ENCODE results near the gene ZBTB20. TPM values are rescaled to one million over a fixed set of nuclear protein-coding genes. Genes with fewer than 3 reads are reported as not detected.
A peak's percentile ranks its signal among the peaks of the same experiment; 100 is the strongest.

ZBTB20 gene
- total RNA-seq, 1 experiment from 2014 or later, result 26.5 TPM

DNA sequence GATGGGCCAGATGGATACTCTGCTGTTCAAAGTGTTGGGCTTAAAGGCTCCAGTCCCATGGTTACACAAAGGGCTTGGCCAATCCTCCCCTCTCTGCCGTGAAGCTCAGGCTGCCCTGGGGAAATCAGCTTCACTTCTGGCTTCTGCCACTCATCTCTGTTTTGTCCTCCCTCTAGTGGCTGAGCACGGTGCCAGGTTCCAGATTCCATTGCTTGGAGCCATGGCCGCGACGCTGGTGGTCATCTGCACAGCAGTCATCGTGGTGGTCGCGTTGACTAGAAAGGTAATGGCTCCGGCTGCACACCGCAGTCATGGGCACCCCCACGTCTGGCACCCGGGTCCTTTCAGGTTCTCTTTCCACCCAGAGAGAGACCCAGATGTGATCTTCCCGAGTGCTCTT, 847.7 kb downstream of the ZBTB20 start:
- ChIA-PET POLR2A (ENCODE audit: unreplicated experiment) (no interaction called here), CTCF (no interaction called here)
- intact Hi-C loops (cut with micrococcal nuclease; ENCODE audit: unreplicated experiment), result no loop called here
- Histone ChIP-seq H3K9me2 (ENCODE audit: insufficient read depth) (no peaks in the 10 kb centered on the region), H3K36me3 (ENCODE audit: low read depth) (no peaks in the 10 kb centered on the region), H3K4me1 (replicated peaks; ENCODE audit: insufficient read depth) (no peaks in the 10 kb centered on the region), H3K27me3 (ENCODE audit: insufficient read depth, low read depth) (no peaks in the 10 kb centered on the region; the same call in 1 of the 2 replicates), H3K4me2 (no peak overlapping the region), H4K20me1 (ENCODE audit: insufficient read depth) (no peaks in the 10 kb centered on the region), H2AFZ (no peak overlapping the region), H3K9me3 (ENCODE audit: insufficient read depth, low read depth) (no peaks in the 10 kb centered on the region), H3K79me2 (ENCODE audit: low read depth) (no peaks in the 10 kb centered on the region), H3F3A (ENCODE audit: insufficient read depth, low read depth) (no peaks in the 10 kb centered on the region), H3K4me3 (no peak overlapping the region), H3K27ac (no peak overlapping the region)
- peak in 1 of 2 experiments; percentile 7 for DNase-seq
- TF ChIP-seq EZH2 (IDR thresholded peaks at IDR 0.05; ENCODE audit: low read depth), result no peak
- TF ChIP-seq, protein P1, sequence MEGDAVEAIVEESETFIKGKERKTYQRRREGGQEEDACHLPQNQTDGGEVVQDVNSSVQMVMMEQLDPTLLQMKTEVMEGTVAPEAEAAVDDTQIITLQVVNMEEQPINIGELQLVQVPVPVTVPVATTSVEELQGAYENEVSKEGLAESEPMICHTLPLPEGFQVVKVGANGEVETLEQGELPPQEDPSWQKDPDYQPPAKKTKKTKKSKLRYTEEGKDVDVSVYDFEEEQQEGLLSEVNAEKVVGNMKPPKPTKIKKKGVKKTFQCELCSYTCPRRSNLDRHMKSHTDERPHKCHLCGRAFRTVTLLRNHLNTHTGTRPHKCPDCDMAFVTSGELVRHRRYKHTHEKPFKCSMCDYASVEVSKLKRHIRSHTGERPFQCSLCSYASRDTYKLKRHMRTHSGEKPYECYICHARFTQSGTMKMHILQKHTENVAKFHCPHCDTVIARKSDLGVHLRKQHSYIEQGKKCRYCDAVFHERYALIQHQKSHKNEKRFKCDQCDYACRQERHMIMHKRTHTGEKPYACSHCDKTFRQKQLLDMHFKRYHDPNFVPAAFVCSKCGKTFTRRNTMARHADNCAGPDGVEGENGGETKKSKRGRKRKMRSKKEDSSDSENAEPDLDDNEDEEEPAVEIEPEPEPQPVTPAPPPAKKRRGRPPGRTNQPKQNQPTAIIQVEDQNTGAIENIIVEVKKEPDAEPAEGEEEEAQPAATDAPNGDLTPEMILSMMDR (conservative IDR thresholded peaks at IDR 0.05), result peak; percentile 42; the same call in 1 of the 2 replicates
- no TSS peak for BruUV-seq (replicated peaks)

DNA sequence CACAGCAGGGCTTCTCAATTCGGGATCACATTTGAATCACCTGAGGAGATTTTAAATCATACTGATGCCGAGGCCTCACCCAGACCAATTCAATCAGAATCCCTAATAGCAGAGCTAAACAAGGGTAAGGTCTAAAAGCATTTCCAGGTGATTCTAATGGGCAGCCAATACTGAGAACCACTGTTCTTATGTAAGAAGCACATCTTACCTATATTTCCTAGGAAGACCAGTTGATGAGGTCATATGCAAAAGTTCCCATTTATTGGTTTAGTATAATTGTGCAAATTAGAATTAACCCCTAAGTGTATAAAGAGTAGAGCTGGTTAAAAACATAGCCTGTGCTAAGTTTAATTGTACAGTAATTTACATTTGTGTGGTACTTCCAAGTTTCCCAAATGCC, 851.1 kb downstream of the ZBTB20 start:
- no TSS peak for BruUV-seq (replicated peaks)
- no peaks in the 10 kb centered on the region for H4K20me1 ChIP-seq (ENCODE audit: insufficient read depth)
- POLR2A ChIA-PET (ENCODE audit: unreplicated experiment), result no interaction called here
- H3K4me2 ChIP-seq, result no peak overlapping the region
- no peaks in the 10 kb centered on the region for H3F3A ChIP-seq (ENCODE audit: insufficient read depth, low read depth)
- no peak overlapping the region for H3K27ac ChIP-seq
- intact Hi-C loops (cut with micrococcal nuclease; ENCODE audit: unreplicated experiment), result no loop called here
- H3K36me3 ChIP-seq (ENCODE audit: low read depth), result no peaks in the 10 kb centered on the region
- H2AFZ ChIP-seq, result no peak overlapping the region
- no peaks in the 10 kb centered on the region for H3K9me2 ChIP-seq (ENCODE audit: insufficient read depth)
- H3K4me3 ChIP-seq, result no peak overlapping the region
- no peaks in the 10 kb centered on the region for H3K9me3 ChIP-seq (ENCODE audit: insufficient read depth, low read depth)
- no peak for TF ChIP-seq EZH2 (IDR thresholded peaks at IDR 0.05; ENCODE audit: low read depth)
- TF ChIP-seq, protein P1 (conservative IDR thresholded peaks at IDR 0.05), result no peak
- CTCF ChIA-PET, result no interaction called here
- no peaks in the 10 kb centered on the region for H3K4me1 ChIP-seq (replicated peaks; ENCODE audit: insufficient read depth)
- DNase-seq, result no peak
- no peaks in the 10 kb centered on the region for H3K79me2 ChIP-seq (ENCODE audit: low read depth)
- H3K27me3 ChIP-seq (ENCODE audit: insufficient read depth, low read depth), result no peaks in the 10 kb centered on the region

DNA sequence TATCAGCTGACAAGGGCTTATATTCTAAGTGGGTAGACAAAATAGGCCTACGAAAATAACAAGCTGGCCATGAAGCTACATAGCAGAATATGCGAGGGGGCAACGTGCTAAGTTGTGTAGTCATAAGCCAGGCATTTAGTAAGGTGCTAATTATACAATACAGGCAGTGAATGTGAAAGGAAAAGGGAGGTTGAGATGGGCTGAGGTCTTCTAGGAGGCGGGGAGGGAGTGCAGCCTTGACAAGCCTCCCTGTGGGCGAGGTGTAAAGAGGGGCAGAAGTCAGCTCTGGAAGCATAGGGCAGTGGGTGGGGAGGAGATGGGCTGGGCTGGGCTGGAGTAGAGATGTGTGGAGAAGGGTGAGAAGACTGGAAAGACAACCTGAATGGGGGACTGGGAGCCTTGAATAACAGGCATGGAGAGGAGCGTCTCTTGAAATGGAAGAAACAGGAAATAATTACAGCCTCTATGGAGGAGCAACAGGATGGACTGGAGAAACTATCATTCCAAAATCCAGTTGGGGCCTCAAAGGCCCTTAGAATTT, 852.1 kb downstream of the ZBTB20 start:
- intact Hi-C loops (cut with micrococcal nuclease; ENCODE audit: unreplicated experiment), result no loop called here
- H3K4me2 ChIP-seq, result no peak overlapping the region
- H3K4me1 ChIP-seq (replicated peaks; ENCODE audit: insufficient read depth), result no peaks in the 10 kb centered on the region
- BruUV-seq (replicated peaks), result no TSS peak
- H3K27me3 ChIP-seq (ENCODE audit: insufficient read depth, low read depth), result no peaks in the 10 kb centered on the region
- CTCF ChIA-PET, result no interaction called here
- H3K79me2 ChIP-seq (ENCODE audit: low read depth), result no peaks in the 10 kb centered on the region
- DNase-seq, result no peak
- no peaks in the 10 kb centered on the region for H3K9me3 ChIP-seq (ENCODE audit: insufficient read depth, low read depth)
- POLR2A ChIA-PET (ENCODE audit: unreplicated experiment), result interaction anchor here (0.5 to 0.6 kb wide), 2 partner anchors 166 to 874 kb away, joined by 3 read pairs; no protein-coding TSS in a partner anchor
- H3K36me3 ChIP-seq (ENCODE audit: low read depth), result no peaks in the 10 kb centered on the region
- H3K27ac ChIP-seq, result no peak overlapping the region
- TF ChIP-seq EZH2 (IDR thresholded peaks at IDR 0.05; ENCODE audit: low read depth), result no peak
- TF ChIP-seq, protein P1 (conservative IDR thresholded peaks at IDR 0.05), result no peak
- no peaks in the 10 kb centered on the region for H3F3A ChIP-seq (ENCODE audit: insufficient read depth, low read depth)
- H2AFZ ChIP-seq, result no peak overlapping the region
- no peak overlapping the region for H3K4me3 ChIP-seq
- H3K9me2 ChIP-seq (ENCODE audit: insufficient read depth), result no peaks in the 10 kb centered on the region; the same call in 1 of the 2 replicates
- no peaks in the 10 kb centered on the region for H4K20me1 ChIP-seq (ENCODE audit: insufficient read depth)

Measured in PC-9 (cell line).